ENCODE measurements around the gene NATD1.

- TF ChIP-seq CTCF (IDR thresholded peaks at IDR 0.05; ENCODE audit: borderline replicate concordance, extremely low read depth, low read length, poor library complexity, severe bottlenecking) (no peak), EZH2 (IDR thresholded peaks at IDR 0.05; ENCODE audit: borderline replicate concordance, low read depth, low read length, severe bottlenecking) (no peak)
Measured at GRCh38 chr17:21297597-21297996, 44.4 kb upstream of the NATD1 start.
